ENCODE measurements around the gene VDR.

DNA sequence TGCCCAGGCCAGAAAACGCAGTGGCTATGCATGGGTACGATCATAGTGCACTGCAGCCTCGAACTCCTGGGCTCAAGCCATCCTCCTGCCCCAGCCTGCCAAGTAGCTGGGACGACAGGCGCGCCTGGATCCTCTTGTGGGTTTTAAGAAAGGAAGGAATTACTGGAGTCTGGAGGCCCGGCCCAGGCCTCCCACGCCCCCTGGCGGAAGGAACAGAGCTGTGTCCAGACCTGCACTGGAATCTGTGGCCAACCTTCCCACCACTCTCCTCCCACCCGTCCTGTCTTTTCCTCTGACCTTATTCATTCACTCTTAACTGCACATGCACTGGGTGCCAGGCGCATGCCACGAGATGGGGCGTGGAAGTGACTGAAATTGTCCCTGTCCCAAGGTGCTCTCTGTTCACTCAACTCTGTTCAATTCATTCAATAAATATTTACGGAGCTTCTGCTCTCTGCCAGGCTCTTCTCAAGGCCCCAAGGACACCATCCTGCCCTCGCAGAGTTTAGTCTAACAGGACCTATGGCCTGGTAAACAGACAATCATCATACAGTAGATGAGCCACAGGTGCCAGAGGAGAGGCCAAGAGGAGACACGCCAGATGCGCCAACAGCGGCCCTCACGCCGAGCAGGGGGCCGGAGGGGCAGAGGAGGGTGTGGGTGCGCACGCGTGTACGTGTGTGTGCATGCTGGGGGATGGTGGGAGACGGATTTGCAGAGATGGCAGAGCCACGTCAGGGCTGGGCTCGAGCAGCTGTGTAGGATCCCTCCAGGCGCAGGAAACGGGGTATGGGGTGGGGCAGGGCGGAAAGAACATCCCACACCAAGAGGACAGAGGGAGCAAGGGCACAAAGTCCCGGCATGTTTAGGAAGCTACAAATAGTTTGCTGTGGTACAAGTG, 44.9 kb upstream of the VDR start:
- TF ChIP-seq EZH2phosphoT487 (IDR thresholded peaks at IDR 0.05; ENCODE audit: insufficient read depth, low read depth) (no peak), EZH2 (IDR thresholded peaks at IDR 0.05; ENCODE audit: insufficient read depth, poor library complexity, severe bottlenecking) (no peak)

Measured in GM23248 (cell line).